HG03025 (cell line): ENCODE measurements around the gene GLI2.

Experiments used
- ATAC-seq: cut with Tn5 transposase; IDR thresholded peaks from one replicate; pipeline ENCODE4 v1.9.1; 2021; ENCODE audit warnings: mild to moderate bottlenecking, moderate library complexity; ENCODE audit not compliant: unreplicated experiment, low FRiP score

The GLI2 gene

GRCh38 chr2:120783969-120784372 lies 48.3 kb downstream of the GLI2 start:
- no peak for ATAC-seq
